Retinal pigment epithelial cell (primary cell): ENCODE data around the gene HIP1.
"Not testable (repeated sequence)": the region's sequence is repeated elsewhere in the genome, so short reads cannot be mapped to it uniquely, and the experiment has no call there.

Source experiments
- DNase-seq: peaks from one replicate; pipeline ENCODE4 v3.0.0-alpha.2; 2010; ENCODE audit warnings: low read depth
- H3K4me3 ChIP-seq: 2 replicates; pipeline ENCODE4 v1.5.1; 2011; ENCODE audit warnings: mild to moderate bottlenecking, low read length, control low read depth, moderate library complexity
- TF ChIP-seq, protein P1 (sequence below): conservative IDR thresholded peaks from 2 replicates; pipeline ENCODE4 v1.5.1; 2011; ENCODE audit warnings: low read depth, low read length, control low read depth, inconsistent platforms

The HIP1 gene

DNA sequence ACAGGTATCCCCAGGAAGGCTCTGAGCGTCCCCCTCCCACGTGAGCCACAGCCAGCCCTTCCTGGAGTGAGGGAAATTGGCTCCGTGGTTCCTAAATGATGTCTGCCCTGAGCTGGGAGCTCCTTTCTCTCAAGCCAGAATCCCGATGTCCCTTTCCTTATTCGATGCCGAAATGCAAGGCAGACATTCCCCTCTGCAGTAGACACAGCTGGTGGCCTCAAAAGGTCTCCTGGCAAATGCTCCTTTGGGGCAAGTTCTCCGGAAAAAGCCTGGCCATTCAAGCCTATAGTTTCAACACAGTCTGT lies 98.9 kb downstream of the HIP1 start:
- DNase-seq, result no peak
- TF ChIP-seq, protein P1, sequence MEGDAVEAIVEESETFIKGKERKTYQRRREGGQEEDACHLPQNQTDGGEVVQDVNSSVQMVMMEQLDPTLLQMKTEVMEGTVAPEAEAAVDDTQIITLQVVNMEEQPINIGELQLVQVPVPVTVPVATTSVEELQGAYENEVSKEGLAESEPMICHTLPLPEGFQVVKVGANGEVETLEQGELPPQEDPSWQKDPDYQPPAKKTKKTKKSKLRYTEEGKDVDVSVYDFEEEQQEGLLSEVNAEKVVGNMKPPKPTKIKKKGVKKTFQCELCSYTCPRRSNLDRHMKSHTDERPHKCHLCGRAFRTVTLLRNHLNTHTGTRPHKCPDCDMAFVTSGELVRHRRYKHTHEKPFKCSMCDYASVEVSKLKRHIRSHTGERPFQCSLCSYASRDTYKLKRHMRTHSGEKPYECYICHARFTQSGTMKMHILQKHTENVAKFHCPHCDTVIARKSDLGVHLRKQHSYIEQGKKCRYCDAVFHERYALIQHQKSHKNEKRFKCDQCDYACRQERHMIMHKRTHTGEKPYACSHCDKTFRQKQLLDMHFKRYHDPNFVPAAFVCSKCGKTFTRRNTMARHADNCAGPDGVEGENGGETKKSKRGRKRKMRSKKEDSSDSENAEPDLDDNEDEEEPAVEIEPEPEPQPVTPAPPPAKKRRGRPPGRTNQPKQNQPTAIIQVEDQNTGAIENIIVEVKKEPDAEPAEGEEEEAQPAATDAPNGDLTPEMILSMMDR, result no peak
- H3K4me3 ChIP-seq, result peak overlapping the region; percentile 63

DNA sequence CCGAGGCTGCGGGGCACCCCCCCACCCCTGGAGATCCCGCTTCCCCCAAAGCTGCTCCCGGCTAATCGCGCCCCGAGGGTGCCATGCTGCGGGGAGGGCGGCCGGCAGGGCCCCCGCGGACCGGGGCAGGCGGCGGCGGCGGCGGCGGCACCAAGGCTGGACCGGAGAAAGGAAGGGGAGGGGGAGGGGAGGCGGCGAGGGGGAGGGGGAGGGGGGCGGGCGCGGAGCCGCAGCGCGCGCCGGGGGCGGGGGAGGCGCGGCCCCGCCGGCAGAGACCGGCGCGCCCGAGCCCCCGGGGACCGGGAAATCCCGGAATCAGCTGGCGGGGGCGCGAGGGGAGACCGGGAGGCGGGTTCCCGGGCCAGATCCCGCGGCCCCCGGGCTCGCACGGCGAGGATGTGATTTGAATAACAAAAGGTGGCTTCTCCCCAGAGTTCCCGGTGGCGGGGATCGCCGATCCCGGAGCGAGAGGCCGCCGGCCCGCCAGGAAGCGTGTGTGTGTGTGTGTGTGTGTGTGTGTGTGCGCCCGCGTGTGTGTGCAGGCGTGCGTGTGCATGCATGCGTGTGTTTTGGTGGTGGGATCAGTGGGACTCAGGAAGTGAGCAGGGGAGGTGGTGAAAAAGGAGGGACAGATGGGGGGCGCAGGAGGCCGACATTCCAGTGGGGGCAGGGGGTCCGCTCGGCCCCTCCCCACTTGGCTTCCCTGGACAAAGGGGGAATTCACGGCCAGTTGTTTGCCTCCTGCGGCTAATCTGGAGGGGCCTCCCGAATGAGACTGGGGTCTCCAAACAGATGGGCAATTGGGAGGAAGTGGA lies 99.5 kb downstream of the HIP1 start:
- TF ChIP-seq, protein P1, result no peak
- peak overlapping the region; percentile 63 for H3K4me3 ChIP-seq
- DNase-seq, result no peak

DNA sequence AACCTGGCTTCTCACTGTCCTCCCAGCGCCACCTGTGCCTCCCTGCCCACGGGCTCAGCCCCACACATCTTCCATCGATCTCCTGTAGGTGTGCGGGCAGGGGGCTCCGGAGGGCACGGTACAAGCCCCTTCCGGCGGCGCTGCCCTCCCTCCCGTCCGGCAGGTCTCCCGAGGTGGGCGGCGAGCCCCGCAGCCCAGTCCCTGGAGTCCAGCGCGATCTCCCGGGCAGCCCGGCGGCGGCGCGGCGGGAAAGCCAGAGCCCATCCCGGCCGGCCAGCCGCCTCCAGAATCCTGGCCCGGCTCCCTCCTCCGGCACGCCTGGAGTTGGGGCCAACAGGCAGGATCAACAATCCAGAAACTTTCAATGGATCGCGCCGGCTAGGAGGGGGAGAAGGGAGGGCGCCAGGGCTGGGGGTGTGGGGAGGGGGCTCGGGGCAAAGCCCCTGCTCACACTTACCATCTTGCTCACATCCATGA lies 100.1 kb downstream of the HIP1 start:
- TF ChIP-seq, protein P1, result no peak
- no peak for DNase-seq
- peak overlapping the region; percentile 63 for H3K4me3 ChIP-seq

DNA sequence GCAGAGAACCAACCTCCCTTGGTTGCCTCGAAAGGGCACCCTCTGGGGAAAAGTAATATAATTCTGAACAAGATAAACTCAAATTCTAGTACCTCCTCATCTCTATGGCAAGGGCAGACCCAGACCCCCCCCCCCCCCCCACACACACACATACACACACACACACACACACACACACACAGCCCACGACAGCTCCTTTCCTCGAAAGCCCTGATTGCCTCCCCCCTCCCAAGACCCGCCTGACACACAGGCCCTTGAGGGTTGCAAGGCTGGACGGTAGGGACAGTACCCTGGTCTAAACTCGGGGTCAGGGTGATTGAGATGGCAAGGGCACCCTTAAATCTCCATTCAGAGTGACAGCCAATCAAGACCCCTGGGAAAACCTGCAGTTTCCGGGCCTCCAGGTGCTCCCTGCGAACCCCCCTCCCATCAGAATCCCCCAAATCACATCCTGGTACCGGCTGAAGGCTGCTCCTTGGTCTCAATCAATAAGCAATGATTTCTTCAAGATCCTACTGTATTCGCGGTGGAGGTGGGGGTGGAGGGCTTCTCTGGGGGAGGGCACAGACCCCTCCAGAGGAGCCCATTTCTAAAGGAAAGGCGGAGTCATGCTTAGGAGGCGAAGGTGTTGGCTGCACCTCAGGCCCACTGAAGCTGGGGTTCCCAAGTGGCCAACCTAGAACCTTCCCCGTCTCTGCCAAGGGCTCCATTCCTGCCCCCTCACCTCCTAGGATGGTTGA lies 100.7 kb downstream of the HIP1 start:
- DNase-seq, result no peak
- TF ChIP-seq, protein P1, result no peak
- peak overlapping the region; percentile 63 for H3K4me3 ChIP-seq

DNA sequence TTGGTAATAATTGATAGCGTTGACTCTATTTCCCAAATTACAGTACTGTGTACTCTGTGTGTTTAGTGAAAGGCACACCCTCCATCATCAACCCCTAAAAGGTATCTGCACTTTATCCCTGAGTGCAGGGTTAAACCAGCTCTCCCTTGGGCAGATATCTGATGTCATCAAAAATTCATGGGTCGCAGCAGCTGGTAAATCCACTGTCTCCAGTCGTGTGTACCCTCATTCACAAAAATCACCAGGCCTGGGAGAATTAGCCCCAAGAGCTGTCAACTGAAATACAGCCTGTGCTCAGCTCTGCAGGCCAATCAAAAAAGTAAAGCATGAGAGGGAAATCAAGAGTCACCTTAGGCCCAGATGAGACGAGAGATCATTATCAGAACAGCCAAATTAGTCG lies 103.7 kb downstream of the HIP1 start:
- no peak for DNase-seq
- TF ChIP-seq, protein P1, result no peak
- H3K4me3 ChIP-seq, result no peak overlapping the region

DNA sequence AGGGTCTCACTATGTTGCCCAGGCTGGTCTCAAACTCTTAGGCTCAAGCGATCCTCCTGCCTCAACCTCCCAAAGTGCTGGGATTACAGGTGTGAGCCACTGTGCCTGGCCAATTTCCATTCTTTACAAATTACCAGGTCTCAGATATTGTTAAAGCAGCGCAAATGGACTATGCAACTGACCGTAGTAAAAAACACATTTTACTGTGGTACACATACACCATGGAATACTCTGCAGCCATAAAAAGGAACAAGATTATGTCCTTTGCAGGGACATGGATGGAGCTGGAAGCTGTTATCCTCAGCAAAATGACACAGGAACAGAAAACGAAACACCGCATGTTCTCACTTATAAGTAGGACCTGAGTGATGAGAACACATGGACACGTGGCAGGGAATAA lies 106.2 kb downstream of the HIP1 start:
- H3K4me3 ChIP-seq, DNase-seq: not testable (repeated sequence)

DNA sequence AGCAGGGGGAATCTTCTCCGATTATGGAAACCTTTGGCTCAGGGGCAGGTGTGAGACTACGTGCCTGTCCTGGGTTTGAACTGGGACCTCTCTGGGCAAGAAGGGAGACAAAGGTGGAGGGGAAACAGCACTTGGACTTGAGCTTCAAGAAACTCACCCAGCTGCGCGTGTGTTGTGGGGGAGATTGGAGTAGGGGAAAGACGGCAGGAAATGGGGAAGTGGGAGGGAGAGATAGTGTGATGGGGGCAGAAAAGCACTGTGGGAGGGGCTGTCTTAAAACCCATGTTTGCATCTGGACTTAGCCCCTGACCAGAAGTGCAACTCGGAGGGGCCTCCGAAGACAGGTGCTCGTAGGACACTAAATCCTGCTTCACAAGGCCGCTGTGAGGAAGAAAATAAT lies 107.0 kb downstream of the HIP1 start:
- TF ChIP-seq, protein P1, result no peak
- no peak for DNase-seq

More for the DNA sequence above, 107.0 kb downstream of the HIP1 start:
- no peak overlapping the region for H3K4me3 ChIP-seq
